K562 (cell line): ENCODE results near the gene TRPM4. TPM values are rescaled to one million over a fixed set of nuclear protein-coding genes. Genes with fewer than 3 reads are reported as not detected.

ENCODE experiments used
- ATAC-seq: fragments of 200-7000 bp; cut with Tn5 transposase; 3 replicates; pipeline ENCODE4 v1.9.1; 2020; ENCODE audit warnings: moderate library complexity
- BruUV-seq: library from RNA; stranded (reverse); fragments of 400-500 nt; replicated peaks from 2 replicates; lab custom pipeline; 2021; lab: Mats Ljungman, UMichigan
- CTCF ChIA-PET: fragments of 300-600 bp; formaldehyde crosslinking; extraction: SDS; loops from one replicate; lab custom pipeline; 2021; ENCODE audit warnings: low intra/inter-chr PET ratio; lab: Yijun Ruan, JAX
- POLR2A ChIA-PET: fragments of 300-600, 350-650 bp; sonication (Branson Sonifier 250); formaldehyde crosslinking; extraction: SDS; loops from one replicate; lab custom pipeline; 2021; ENCODE audit warnings: antibody characterized with exemption, inconsistent platforms; lab: Yijun Ruan, JAX
- DNase-seq, 4 experiments: peaks; one replicate each; pipeline versions ENCODE4 v3.0.0 to v3.0.0-alpha.2; 2011 to 2018; ENCODE audit warnings: low spot score in 3 of 4, mixed read lengths in 3 of 4; ENCODE audit errors: extremely low read depth in 1 of 4
- FAIRE-seq: peaks from 2 replicates; lab custom pipeline; 2011; peaks lifted over from hg19 to GRCh38; lab: Jason Lieb, UNC
- H2AFZ ChIP-seq: 2 replicates; pipeline ENCODE4 v1.6.0; 2011; ENCODE audit warnings: low read depth, low read length, control low read depth, inconsistent platforms
- H3K27ac ChIP-seq: fragments of 200-600 bp; 3 replicates; pipeline ENCODE4 v1.8.0; 2011; ENCODE audit warnings: low read depth, mild to moderate bottlenecking, control low read depth, inconsistent platforms, low read length, moderate library complexity, mixed read lengths; ENCODE audit errors: extremely low read depth
- H3K27me3 ChIP-seq, 2 experiments: fragments of 300-600 bp in 1 of 2; 2 replicates in 1 of 2; 3 replicates in 1 of 2; pipeline versions ENCODE4 v1.6.0 to v1.8.0; 2011; ENCODE audit warnings: inconsistent platforms in 2 of 2, low read length in 2 of 2, mild to moderate bottlenecking in 1 of 2, mixed read lengths in 1 of 2, moderate library complexity in 1 of 2; ENCODE audit not compliant: control insufficient read depth in 2 of 2, insufficient read depth in 2 of 2
- H3K36me3 ChIP-seq: fragments of 300-600 bp; 3 replicates; pipeline ENCODE4 v1.8.0; 2011; ENCODE audit warnings: mild to moderate bottlenecking, low read length, inconsistent platforms; ENCODE audit not compliant: control insufficient read depth, insufficient read depth
- H3K4me1 ChIP-seq, 2 experiments: fragments of 200-600 bp in 1 of 2; replicated peaks in 1 of 2; 2 replicates in 1 of 2; 3 replicates in 1 of 2; pipeline versions ENCODE4 v1.5.1 to v1.8.0; 2011; ENCODE audit warnings: inconsistent platforms in 2 of 2, low read length in 2 of 2, mild to moderate bottlenecking in 1 of 2, mixed read lengths in 1 of 2, moderate library complexity in 1 of 2; ENCODE audit not compliant: control insufficient read depth in 2 of 2, insufficient read depth in 2 of 2
- H3K4me2 ChIP-seq: 2 replicates; pipeline ENCODE4 v1.6.1; 2011; ENCODE audit warnings: low read length, control low read depth, inconsistent platforms, mixed read lengths; ENCODE audit not compliant: insufficient read depth
- H3K4me3 ChIP-seq: fragments of 200-600 bp; sonication (generic), shearing (Covaris generic); 2 replicates; pipeline ENCODE4 v1.5.1; 2016; ENCODE audit warnings: control low read depth, inconsistent platforms
- H3K79me2 ChIP-seq: fragments of 200-600 bp; 3 replicates; pipeline ENCODE4 v1.8.0; 2011; ENCODE audit warnings: low read length, inconsistent platforms; ENCODE audit not compliant: control insufficient read depth, insufficient read depth
- H3K9ac ChIP-seq, 2 experiments: 2 replicates each; pipeline versions ENCODE4 v1.6.0 to v1.6.1; 2011; ENCODE audit warnings: low read depth in 2 of 2, low read length in 2 of 2, control low read depth in 1 of 2, inconsistent platforms in 1 of 2, mild to moderate bottlenecking in 1 of 2, mixed read lengths in 1 of 2; ENCODE audit not compliant: insufficient read depth in 1 of 2
- H3K9me1 ChIP-seq: one replicate; pipeline ENCODE4 v1.6.0; 2011; ENCODE audit warnings: inconsistent platforms, mild to moderate bottlenecking, low read length, moderate library complexity; ENCODE audit not compliant: control insufficient read depth, insufficient read depth
- H3K9me3 ChIP-seq: replicated peaks from 2 replicates; pipeline ENCODE4 v1.5.1; 2011; ENCODE audit warnings: low read depth, low read length, inconsistent platforms; ENCODE audit not compliant: control insufficient read depth, insufficient read depth
- H4K20me1 ChIP-seq: replicated peaks from 2 replicates; pipeline ENCODE4 v1.6.1; 2011; ENCODE audit warnings: low read length, inconsistent platforms, mixed read lengths; ENCODE audit not compliant: control insufficient read depth, insufficient read depth
- EP300 ChIP-seq: IDR thresholded peaks from 2 replicates; pipeline ENCODE4 v1.6.1; 2012; ENCODE audit warnings: low read length, improper control_type of control experiment
- ERF ChIP-seq: fragments of 450-650 bp; formaldehyde crosslinking; IDR thresholded peaks from 2 replicates; pipeline ENCODE4 v1.4.0; 2020; ENCODE audit warnings: mild to moderate bottlenecking, mixed read lengths
- HLTF ChIP-seq: fragments of 450-650 bp; IDR thresholded peaks from 2 replicates; pipeline ENCODE4 v1.6.1; 2016
- MTA3 ChIP-seq: fragments of 450-650 bp; formaldehyde crosslinking; IDR thresholded peaks from 2 replicates; pipeline ENCODE4 v1.6.1; 2017; ENCODE audit warnings: mild to moderate bottlenecking, borderline replicate concordance
- NCOA2 ChIP-seq, 2 experiments: fragments of 450-650 bp; IDR thresholded peaks; 2 replicates each; pipeline ENCODE4 v1.6.1; 2018; ENCODE audit warnings: mild to moderate bottlenecking in 2 of 2, moderate library complexity in 1 of 2; ENCODE audit not compliant: partially characterized antibody in 2 of 2
- NEUROD1 ChIP-seq: fragments of 150-350 bp; IDR thresholded peaks from 2 replicates; pipeline ENCODE4 v1.6.1; 2014; ENCODE audit warnings: borderline replicate concordance, low read length, low read depth; ENCODE audit not compliant: partially characterized antibody
- PKNOX1 ChIP-seq: fragments of 450-650 bp; IDR thresholded peaks from 2 replicates; pipeline ENCODE4 v1.6.1; 2016
- ZBED1 ChIP-seq: IDR thresholded peaks from 2 replicates; pipeline ENCODE4 v1.6.1; 2014
- ZBTB8A ChIP-seq: fragments of 450-650 bp; IDR thresholded peaks from 2 replicates; pipeline ENCODE4 v1.6.1; 2018; ENCODE audit warnings: mild to moderate bottlenecking, moderate library complexity; ENCODE audit not compliant: partially characterized antibody
- ZNF507 ChIP-seq: conservative IDR thresholded peaks from 2 replicates; pipeline ENCODE4 v1.6.1; 2017; ENCODE audit warnings: missing genetic modification characterization, missing compliant biosample characterization
- ZNF57 ChIP-seq: fragments of 450-650 bp; formaldehyde crosslinking; IDR thresholded peaks from 2 replicates; pipeline ENCODE4 v1.4.0; 2020; ENCODE audit warnings: mild to moderate bottlenecking, moderate library complexity
- ZNF778 ChIP-seq: fragments of 450-650 bp; formaldehyde crosslinking; IDR thresholded peaks from 2 replicates; pipeline ENCODE4 v1.4.0; 2020; ENCODE audit warnings: mild to moderate bottlenecking, moderate library complexity
- WGBS: fragments of 100-300 bp; shearing (Covaris generic); methylation state at CpG from one replicate; pipeline ENCODE4 v1.1.6; 2016; ENCODE audit warnings: low coverage, mixed read lengths; ENCODE audit not compliant: insufficient coverage; ENCODE audit errors: missing lambda C conversion rate; 5-methylcytosine and 5-hydroxymethylcytosine counted together
- in situ Hi-C: fragments of 300-500 bp; cut with MboI; formaldehyde crosslinking; loops from 4 replicates; pipeline ENCODE4 v1.15.0; 2018; ENCODE audit warnings: inconsistent platforms, mixed read lengths
- intact Hi-C: fragments of 100-400 bp; cut with micrococcal nuclease; formaldehyde crosslinking; loops from 2 replicates; pipeline ENCODE4 v1.14.2; 2022
- polyA plus RNA-seq, 8 experiments: library from polyadenylated mRNA; depleted of rRNA in 4 of 8; stranded (reverse) in 5 of 8; unstranded in 3 of 8; fragments of >200 nt; fragmentation: Nextera tagmentation in 2 of 8; fragmentation: Illumina TruSeq in 1 of 8; extraction: Ambion mirVana in 2 of 8; extraction: Trizol in 1 of 8; gene quantifications; 2 replicates each; pipeline versions ENCODE4 v1.2.1 to v1.2.3, GENCODE V29; 2011 to 2014; ENCODE audit warnings: inconsistent platforms in 1 of 8, missing spikeins in 1 of 8
- total RNA-seq, 7 experiments: library from RNA; depleted of rRNA in 6 of 7; stranded (reverse); fragments of >200 nt in 6 of 7; fragmentation: Illumina TruSeq in 2 of 7; extraction: Trizol in 2 of 7; gene quantifications; 2 replicates each; pipeline versions ENCODE4 v1.2.1 to v1.2.3, GENCODE V29; 2011 to 2021; ENCODE audit warnings: low replicate concordance in 1 of 7

The TRPM4 gene
- total and polyA plus RNA-seq, 9 of the 15 experiments (the other 6 are each of a cell fraction or from before 2014, with no cell fraction given): 6.5 to 45.4 (median 15.2) TPM

- ATAC-seq: no peak
- no peak for FAIRE-seq
- H3K9me3 ChIP-seq: peaks cover 2% of the 10 kb centered on the region; the same call in 1 of the 2 replicates
- TF ChIP-seq PKNOX1 (no peak), EP300 (no peak), ZNF57 (CRISPR knock-in tag) (no peak), NCOA2 (IDR thresholded peaks at IDR 0.05; ENCODE audit: partially characterized antibody in 2 of 2) (no peak), ZNF507 (tag) (no peak), ZBED1 (no peak), MTA3 (no peak), ZBTB8A (no peak), ERF (CRISPR knock-in tag) (no peak), NEUROD1 (no peak), HLTF (no peak), ZNF778 (CRISPR knock-in tag) (no peak)
- TF ChIP-seq, all 486 proteins: peak for 0
- intact Hi-C loops: no loop called here
- Histone ChIP-seq H3K4me3 (no peak overlapping the region), H3K9ac (no peak overlapping the region), H3K27ac (no peak overlapping the region), H4K20me1 (no peaks in the 10 kb centered on the region), H3K9me1 (no peaks in the 10 kb centered on the region), H3K4me2 (no peak overlapping the region), H3K79me2 (no peaks in the 10 kb centered on the region), H3K36me3 (no peaks in the 10 kb centered on the region), H3K4me1 (no peaks in the 10 kb centered on the region), H3K27me3 (peaks cover 26 to 40% of the 10 kb centered on the region in 2 experiments; a peak in 4 of 5 replicates), H2AFZ (no peak overlapping the region)
- BruUV-seq: no TSS peak
- WGBS: 0% methylated on average over 2 of the region's 2 CpGs
- CTCF ChIA-PET: no interaction called here
- DNase-seq: no peak
- POLR2A ChIA-PET: no interaction called here
- in situ Hi-C loops: no loop called here
Measured at GRCh38 chr19:49249933-49250332, 92.3 kb downstream of the TRPM4 start.
